Activated CD4-positive, alpha-beta T cell treated with anti-CD3 and anti-CD28 coated beads, Interleukin-2, amount 10 ng/mL, durations not matched to agents 7 days and 5 days (primary cell): ENCODE measurements around the gene FKBP15. TPM values are rescaled to one million over a fixed set of nuclear protein-coding genes. Genes with fewer than 3 reads are reported as not detected.

Experiments used
- CTCF ChIA-PET: fragments of 350-600 bp; sonication (Branson Sonifier 250); formaldehyde crosslinking; loops from one replicate; lab custom pipeline; 2021; ENCODE audit warnings: antibody characterized with exemption; lab: Charles Lee
- POLR2A ChIA-PET: fragments of 350-600 bp; sonication (Branson Sonifier 250); formaldehyde crosslinking; loops from one replicate; lab custom pipeline; 2021; ENCODE audit warnings: antibody characterized with exemption; lab: Charles Lee
- DNase-seq: peaks from one replicate; pipeline ENCODE4 v3.0.0-alpha.2; 2020
- H3K27ac Mint-ChIP-seq: one replicate; pipeline ENCODE4 v1.8.0; 2021; ENCODE audit warnings: mild to moderate bottlenecking, moderate library complexity, mixed read lengths
- H3K27me3 Mint-ChIP-seq: one replicate; pipeline ENCODE4 v1.8.0; 2021; ENCODE audit warnings: mixed read lengths
- H3K36me3 Mint-ChIP-seq: one replicate; pipeline ENCODE4 v1.8.0; 2021; ENCODE audit warnings: low read depth, mixed read lengths
- H3K4me1 Mint-ChIP-seq: one replicate; pipeline ENCODE4 v1.8.0; 2021; ENCODE audit warnings: mixed read lengths
- H3K4me3 Mint-ChIP-seq: one replicate; pipeline ENCODE4 v1.8.0; 2021; ENCODE audit warnings: mild to moderate bottlenecking, moderate library complexity, mixed read lengths
- H3K9me3 Mint-ChIP-seq: one replicate; pipeline ENCODE4 v1.8.0; 2021; ENCODE audit warnings: mixed read lengths
- total RNA-seq, 2 experiments: library from RNA; stranded (reverse); gene quantifications; one replicate each; pipeline ENCODE4 v1.2.3, GENCODE V29; 2021

FKBP15 gene
- total RNA-seq, 2 experiments from 2014 or later = 33.6 to 39.3 TPM

- POLR2A ChIA-PET = no interaction called here
- H3K27ac Mint-ChIP-seq = no peak overlapping the region
Measured at GRCh38 chr9:113164536-113165300, 56.4 kb downstream of the FKBP15 start.

GRCh38 chr9:113163001-113163400 lies 58.1 kb downstream of the FKBP15 start:
- CTCF ChIA-PET = interaction anchor here (1.0 to 1.7 kb wide), 3 partner anchors 19 to 111 kb away, joined by 3 to 4 read pairs (median 3); no protein-coding TSS in a partner anchor

More at GRCh38 chr9:113164536-113165300, 56.4 kb downstream of the FKBP15 start:
- H3K4me1 Mint-ChIP-seq = no peaks in the 10 kb centered on the region
- H3K4me3 Mint-ChIP-seq = no peak overlapping the region
- H3K9me3 Mint-ChIP-seq = no peaks in the 10 kb centered on the region
- H3K36me3 Mint-ChIP-seq = peaks cover 49% of the 10 kb centered on the region
- CTCF ChIA-PET = interaction anchor here (1.7 kb wide), 1 partner anchor 56 kb away, joined by 4 read pairs; no protein-coding TSS in a partner anchor
- H3K27me3 Mint-ChIP-seq = no peaks in the 10 kb centered on the region
- DNase-seq = no peak

GRCh38 chr9:113160571-113160970 lies 60.5 kb downstream of the FKBP15 start:
- POLR2A ChIA-PET = interaction anchor here (0.6 kb wide), 1 partner anchor 189 kb away, joined by 3 read pairs; no protein-coding TSS in a partner anchor
- Mint-ChIP-seq H3K27me3 (no peaks in the 10 kb centered on the region), H3K27ac (no peak overlapping the region), H3K9me3 (no peaks in the 10 kb centered on the region), H3K4me3 (no peak overlapping the region), H3K36me3 (peaks cover 38% of the 10 kb centered on the region), H3K4me1 (peaks cover 14% of the 10 kb centered on the region)
- DNase-seq = no peak
- CTCF ChIA-PET = interaction anchor here (0.6 to 1.7 kb wide), 2 partner anchors 9 to 208 kb away, joined by 3 to 6 read pairs; partner anchors contain the start of gene SLC31A2

More at GRCh38 chr9:113163001-113163400, 58.1 kb downstream of the FKBP15 start:
- H3K9me3 Mint-ChIP-seq = no peaks in the 10 kb centered on the region
- no peaks in the 10 kb centered on the region for H3K4me1 Mint-ChIP-seq
- no peak for DNase-seq
- POLR2A ChIA-PET = no interaction called here
- no peaks in the 10 kb centered on the region for H3K27me3 Mint-ChIP-seq
- no peak overlapping the region for H3K27ac Mint-ChIP-seq
- H3K4me3 Mint-ChIP-seq = no peak overlapping the region
- peaks cover 44% of the 10 kb centered on the region for H3K36me3 Mint-ChIP-seq

GRCh38 chr9:113158446-113158845 lies 62.6 kb downstream of the FKBP15 start:
- Mint-ChIP-seq H3K9me3 (no peaks in the 10 kb centered on the region), H3K36me3 (peaks cover 28% of the 10 kb centered on the region), H3K27ac (peak overlapping the region; percentile 23), H3K27me3 (no peaks in the 10 kb centered on the region), H3K4me1 (peaks cover 23% of the 10 kb centered on the region), H3K4me3 (no peak overlapping the region)
- CTCF ChIA-PET = interaction anchor here (0.5 kb wide), 1 partner anchor 451 kb away, joined by 3 read pairs; no protein-coding TSS in a partner anchor
- POLR2A ChIA-PET = no interaction called here
- DNase-seq = no peak

GRCh38 chr9:113156880-113157279 lies 64.2 kb downstream of the FKBP15 start:
- peaks cover 32% of the 10 kb centered on the region for H3K4me1 Mint-ChIP-seq
- DNase-seq = no peak
- no peak overlapping the region for H3K4me3 Mint-ChIP-seq
- ChIA-PET CTCF (interaction anchor here (0.6 to 2.2 kb wide), 2 partner anchors 11 to 50 kb away, joined by 3 to 10 read pairs; no protein-coding TSS in a partner anchor), POLR2A (no interaction called here)
- H3K27ac Mint-ChIP-seq = no peak overlapping the region
- peaks cover 15% of the 10 kb centered on the region for H3K36me3 Mint-ChIP-seq
- H3K9me3 Mint-ChIP-seq = no peaks in the 10 kb centered on the region
- H3K27me3 Mint-ChIP-seq = peaks cover 7% of the 10 kb centered on the region

- peak overlapping the region; percentile 80 for H3K27ac Mint-ChIP-seq
- H3K27me3 Mint-ChIP-seq = peaks cover 10% of the 10 kb centered on the region
- H3K9me3 Mint-ChIP-seq = no peaks in the 10 kb centered on the region
- peaks cover 13% of the 10 kb centered on the region for H3K36me3 Mint-ChIP-seq
- ChIA-PET CTCF (interaction anchor here (0.5 to 2.2 kb wide), 2 partner anchors 12 to 1435 kb away, joined by 6 to 10 read pairs; no protein-coding TSS in a partner anchor), POLR2A (no interaction called here)
- DNase-seq = peak; percentile 42
- no peak overlapping the region for H3K4me3 Mint-ChIP-seq
- peaks cover 36% of the 10 kb centered on the region for H3K4me1 Mint-ChIP-seq
Measured at GRCh38 chr9:113155911-113156588, 65.0 kb downstream of the FKBP15 start.

- ChIA-PET CTCF (interaction anchor here (0.7 kb wide), 1 partner anchor 43 kb away, joined by 3 read pairs; no protein-coding TSS in a partner anchor), POLR2A (no interaction called here)
- no peak overlapping the region for H3K27ac Mint-ChIP-seq
- no peak for DNase-seq
- peaks cover 10% of the 10 kb centered on the region for H3K27me3 Mint-ChIP-seq
- no peak overlapping the region for H3K4me3 Mint-ChIP-seq
- peaks cover 9% of the 10 kb centered on the region for H3K36me3 Mint-ChIP-seq
- H3K4me1 Mint-ChIP-seq = peaks cover 38% of the 10 kb centered on the region
- no peaks in the 10 kb centered on the region for H3K9me3 Mint-ChIP-seq
Measured at GRCh38 chr9:113154946-113155345, 66.1 kb downstream of the FKBP15 start.

GRCh38 chr9:113154471-113154870 lies 66.6 kb downstream of the FKBP15 start:
- ChIA-PET POLR2A (no interaction called here), CTCF (interaction anchor here (1.6 kb wide), 1 partner anchor 15 kb away, joined by 3 read pairs; no protein-coding TSS in a partner anchor)
- H3K27ac Mint-ChIP-seq = no peak overlapping the region
- H3K9me3 Mint-ChIP-seq = no peaks in the 10 kb centered on the region
- H3K36me3 Mint-ChIP-seq = peaks cover 9% of the 10 kb centered on the region
- no peak for DNase-seq
- H3K27me3 Mint-ChIP-seq = peaks cover 10% of the 10 kb centered on the region
- H3K4me3 Mint-ChIP-seq = no peak overlapping the region
- H3K4me1 Mint-ChIP-seq = peaks cover 38% of the 10 kb centered on the region

- POLR2A ChIA-PET = no interaction called here
- Mint-ChIP-seq H3K36me3 (peaks cover 6% of the 10 kb centered on the region), H3K27ac (no peak overlapping the region), H3K27me3 (peaks cover 12% of the 10 kb centered on the region), H3K4me1 (peaks cover 38% of the 10 kb centered on the region), H3K9me3 (no peaks in the 10 kb centered on the region), H3K4me3 (no peak overlapping the region)
- no peak for DNase-seq
- CTCF ChIA-PET = interaction anchor here (0.6 to 1.6 kb wide), 3 partner anchors 8 to 793 kb away, joined by 3 read pairs; no protein-coding TSS in a partner anchor
Measured at GRCh38 chr9:113153599-113153998, 67.5 kb downstream of the FKBP15 start.

GRCh38 chr9:113152699-113153098 lies 68.4 kb downstream of the FKBP15 start:
- H3K36me3 Mint-ChIP-seq = peaks cover 3% of the 10 kb centered on the region
- ChIA-PET POLR2A (no interaction called here), CTCF (interaction anchor here (0.6 to 1.2 kb wide), 4 partner anchors 9 to 792 kb away, joined by 3 to 4 read pairs (median 3); no protein-coding TSS in a partner anchor)
- peaks cover 38% of the 10 kb centered on the region for H3K4me1 Mint-ChIP-seq
- DNase-seq = no peak
- peak overlapping the region; percentile 72 for H3K4me3 Mint-ChIP-seq
- H3K27ac Mint-ChIP-seq = peak overlapping the region; percentile 74
- no peaks in the 10 kb centered on the region for H3K9me3 Mint-ChIP-seq
- peaks cover 12% of the 10 kb centered on the region for H3K27me3 Mint-ChIP-seq

GRCh38 chr9:113151696-113152630 lies 69.1 kb downstream of the FKBP15 start:
- Mint-ChIP-seq H3K4me1 (peaks cover 38% of the 10 kb centered on the region), H3K9me3 (no peaks in the 10 kb centered on the region), H3K27me3 (peaks cover 12% of the 10 kb centered on the region), H3K4me3 (peak overlapping the region; percentile 72), H3K27ac (peak overlapping the region; percentile 74), H3K36me3 (peaks cover 3% of the 10 kb centered on the region)
- POLR2A ChIA-PET = no interaction called here
- no peak for DNase-seq
- CTCF ChIA-PET = interaction anchor here (0.6 to 1.7 kb wide), 5 partner anchors 8 to 41 kb away, joined by 3 to 6 read pairs (median 4); no protein-coding TSS in a partner anchor
